Activated CD4-positive, CD25-positive, alpha-beta regulatory T cell treated with anti-CD3 and anti-CD28 coated beads, Interleukin-2, amount 50 U/mL, for 72 hours (primary cell): Measurements from ENCODE around the gene DDIAS.
"Not testable (repeated sequence)": the region's sequence is repeated elsewhere in the genome, so short reads cannot be mapped to it uniquely, and the experiment has no call there.

ENCODE experiments used
- DNase-seq: peaks from one replicate; pipeline ENCODE4 v3.0.0; 2021

DDIAS gene

DNA sequence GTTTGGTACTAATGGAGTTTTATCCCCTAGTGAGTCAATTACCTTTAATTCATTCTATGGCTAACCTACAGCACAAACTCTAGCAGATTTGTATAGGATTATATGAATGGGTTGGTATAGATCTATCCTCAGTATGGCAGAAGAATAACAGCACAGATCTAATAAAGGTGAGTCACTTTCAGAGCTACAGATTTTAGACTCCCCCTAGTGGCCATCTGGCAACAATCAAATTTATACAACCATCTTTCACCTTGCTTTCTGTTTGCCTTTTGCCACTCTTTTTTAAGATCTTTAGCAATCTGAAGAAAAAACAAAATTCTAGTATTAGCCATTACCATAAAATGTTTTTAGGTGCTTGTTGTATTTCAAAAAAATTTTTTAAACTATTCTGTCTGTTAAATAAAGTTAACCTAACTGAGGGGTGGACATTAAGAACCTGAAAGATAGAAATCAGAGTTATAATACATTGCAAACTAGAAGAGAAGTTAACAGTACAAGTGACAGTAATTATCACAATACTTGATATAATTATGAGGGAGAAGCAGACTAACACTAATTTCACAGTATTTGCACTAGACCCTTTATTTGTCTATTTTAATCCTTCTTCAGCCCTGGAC, 25.8 kb downstream of the DDIAS start:
- DNase-seq = no peak

DNA sequence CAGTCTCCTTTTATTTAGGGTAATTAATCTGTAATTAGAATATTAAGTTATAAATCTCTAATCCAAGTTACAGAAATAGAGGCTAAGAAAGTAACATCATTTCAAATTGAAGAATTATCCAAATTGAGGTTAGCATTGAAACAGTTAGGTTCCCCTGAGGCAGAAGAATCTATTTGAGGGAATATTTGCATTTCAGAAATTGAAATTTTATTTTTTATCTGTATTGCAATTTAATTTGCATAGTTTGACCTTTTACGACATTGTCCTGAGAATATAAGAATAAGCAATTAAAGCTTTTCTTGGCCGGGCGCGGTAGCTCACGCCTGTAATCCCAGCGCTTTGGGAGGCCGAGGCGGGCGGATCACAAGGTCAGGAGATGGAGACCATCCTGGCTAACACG, 27.6 kb downstream of the DDIAS start:
- no peak for DNase-seq

DNA sequence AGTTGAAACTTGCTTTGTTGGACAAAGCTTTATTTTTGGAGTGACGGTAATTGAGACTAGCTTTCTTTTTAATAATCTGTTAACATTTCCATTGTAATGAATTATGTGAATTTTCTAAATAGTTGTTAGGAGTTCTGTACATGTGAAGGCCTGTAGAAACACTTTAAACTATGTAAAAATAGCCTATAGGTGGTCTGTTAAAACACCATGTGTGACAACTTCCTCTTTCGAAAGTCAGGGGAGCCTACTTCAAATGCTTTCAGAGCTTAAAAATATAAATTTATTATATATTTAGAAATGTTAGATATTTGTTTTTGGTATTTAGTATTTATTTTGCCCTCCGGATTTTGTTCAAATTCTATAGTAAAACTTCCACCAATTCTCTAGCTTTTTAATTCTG, 28.7 kb downstream of the DDIAS start:
- no peak for DNase-seq

DNA sequence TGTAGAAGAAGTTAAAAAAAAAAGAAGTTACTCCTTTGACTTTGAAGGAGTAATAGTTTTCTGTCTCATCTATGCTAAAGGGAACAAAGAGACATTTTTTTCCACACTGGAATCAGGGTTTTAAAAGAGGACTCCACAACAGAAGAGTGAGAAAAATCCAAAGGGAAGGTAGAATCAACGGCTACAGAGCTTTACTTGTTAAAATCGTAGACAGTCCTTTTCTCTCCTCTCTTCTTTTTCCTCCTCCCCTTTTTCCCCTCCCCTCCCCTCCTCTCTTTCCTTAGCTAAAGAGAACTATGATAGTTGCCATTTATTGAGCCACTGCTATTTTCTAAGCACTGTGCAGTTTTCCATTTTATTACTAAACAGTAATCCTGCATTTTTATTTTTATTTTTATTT, 29.2 kb downstream of the DDIAS start:
- DNase-seq = no peak

DNA sequence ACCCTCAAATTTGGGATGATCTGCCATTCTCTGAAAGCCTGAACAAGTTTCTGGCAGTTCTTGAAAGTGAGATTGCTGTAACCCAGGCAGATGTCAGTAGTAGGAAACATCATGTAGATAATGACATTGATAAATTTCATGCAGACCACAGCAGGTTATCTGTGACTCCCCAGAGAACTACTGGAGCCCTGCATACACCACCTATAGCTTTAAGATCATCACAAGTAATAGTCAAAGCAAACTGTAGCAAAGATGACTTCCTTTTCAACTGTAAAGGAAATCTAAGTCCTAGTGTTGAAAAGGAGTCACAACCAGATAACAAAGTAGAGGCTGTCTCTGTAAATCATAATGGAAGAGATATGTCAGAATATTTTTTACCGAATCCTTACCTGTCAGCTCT, 31.0 kb downstream of the DDIAS start:
- DNase-seq = no peak

DNA sequence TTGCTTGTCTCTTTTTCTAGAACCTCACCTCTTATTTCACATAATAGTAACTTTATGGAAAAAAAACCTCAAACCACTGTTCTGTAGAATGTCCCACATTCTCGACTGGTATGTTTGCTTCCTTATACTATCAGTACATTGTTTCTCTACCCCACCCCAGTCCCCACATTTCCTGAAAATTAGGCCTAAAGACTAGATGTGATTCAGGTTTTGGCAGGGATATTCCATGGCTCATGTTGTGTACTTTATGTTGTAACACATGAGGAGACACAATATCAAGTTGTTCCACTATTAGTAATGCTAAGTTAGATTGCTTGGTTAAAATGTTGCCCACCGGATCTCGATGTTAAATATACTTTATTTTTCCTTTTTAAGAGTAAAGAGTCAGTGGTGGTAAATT, 34.7 kb downstream of the DDIAS start:
- no peak for DNase-seq

DNA sequence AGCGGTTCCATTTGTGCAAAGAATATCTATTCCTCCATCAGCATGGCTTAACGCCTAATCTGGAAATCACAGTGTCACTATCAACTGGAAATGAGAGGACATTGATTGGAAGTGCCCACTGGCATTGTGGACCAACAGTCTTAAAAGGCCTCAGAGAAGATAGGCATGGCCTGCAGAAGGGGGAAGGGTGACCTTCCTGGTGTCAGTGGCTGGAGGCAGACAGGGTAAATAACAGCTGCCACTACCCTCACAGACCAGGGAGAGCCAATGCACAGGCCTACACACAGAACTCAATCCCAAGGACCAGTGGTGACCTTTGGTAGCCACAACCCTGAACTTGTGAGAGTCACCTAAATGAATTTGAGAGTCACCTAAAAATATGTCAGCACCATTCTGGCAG, 36.0 kb downstream of the DDIAS start:
- no peak for DNase-seq

DNA sequence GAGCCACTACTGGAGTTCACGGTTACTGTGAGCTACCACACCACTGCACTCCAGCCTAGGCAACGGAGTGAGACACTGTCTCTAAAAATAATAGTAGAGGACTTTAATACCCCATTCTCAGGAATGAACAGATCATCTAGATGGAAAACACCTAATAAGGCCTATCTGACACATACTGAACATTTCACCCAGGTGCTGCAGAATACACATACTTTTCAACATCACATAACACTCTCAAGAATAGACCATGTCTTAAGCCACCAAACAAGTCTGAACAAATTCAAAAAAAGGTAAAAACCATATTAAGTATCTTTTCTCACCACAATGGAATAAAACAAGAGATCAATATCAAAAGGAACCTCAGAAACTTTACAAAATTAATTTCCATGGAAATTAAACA, 37.9 kb downstream of the DDIAS start:
- DNase-seq = no peak

DNA sequence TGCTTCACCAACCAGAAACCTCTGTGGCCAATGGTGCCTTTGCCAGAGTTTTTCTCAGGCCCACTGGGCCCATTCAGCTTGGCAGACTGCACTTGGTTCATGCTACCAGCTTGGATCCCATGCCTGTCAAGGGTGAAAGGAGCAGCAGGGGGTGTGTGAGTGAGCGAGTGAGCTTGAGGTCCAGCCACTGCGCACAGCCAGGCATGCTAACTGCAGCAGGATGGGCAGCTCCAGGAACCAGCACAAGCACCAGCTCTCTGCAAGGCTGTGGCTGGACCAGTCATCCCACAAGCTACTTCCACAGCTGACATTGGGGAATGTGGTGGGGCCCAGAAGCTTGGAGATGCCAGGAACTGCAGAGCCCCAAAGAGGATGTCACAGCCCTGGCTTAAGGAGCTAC, 40.8 kb downstream of the DDIAS start:
- DNase-seq = no peak

DNA sequence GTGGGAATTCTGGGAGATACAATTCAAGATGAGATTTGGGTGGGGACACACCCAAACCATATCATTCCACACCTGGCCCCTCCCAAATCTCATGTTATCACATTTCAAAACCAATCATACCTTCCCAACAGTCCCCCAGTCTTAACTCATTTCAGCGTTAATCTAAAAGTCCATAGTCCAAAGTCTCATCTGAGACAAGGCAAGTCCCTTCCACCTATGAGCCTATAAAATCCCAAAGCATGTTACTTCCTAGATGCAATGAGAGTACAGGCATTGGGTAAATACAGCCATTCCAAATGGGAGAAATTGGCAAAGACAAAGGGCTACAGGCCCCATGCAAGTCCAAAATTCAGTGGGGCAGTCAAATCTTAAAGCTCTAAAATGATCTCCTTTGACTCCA, 41.9 kb downstream of the DDIAS start:
- not testable (repeated sequence) for DNase-seq

DNA sequence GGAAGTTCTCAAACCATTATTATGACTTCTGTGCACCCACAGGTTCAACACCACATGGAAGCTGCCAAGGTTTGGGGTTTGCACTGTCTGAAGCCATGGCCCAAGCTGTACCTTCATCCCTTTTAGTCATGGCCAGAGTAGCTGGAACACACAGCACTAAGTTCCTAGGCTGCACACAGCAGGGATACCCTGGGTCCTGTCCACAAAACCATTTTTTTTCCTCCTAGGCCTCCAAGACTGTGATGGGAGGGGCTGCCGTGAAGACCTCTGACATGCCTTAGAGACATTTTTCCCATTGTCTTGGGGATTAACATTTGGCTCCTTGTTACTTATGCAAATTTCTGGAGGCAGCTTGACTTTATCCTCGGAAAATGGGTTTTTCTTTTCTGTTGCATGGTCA, 42.7 kb downstream of the DDIAS start:
- DNase-seq = no peak

DNA sequence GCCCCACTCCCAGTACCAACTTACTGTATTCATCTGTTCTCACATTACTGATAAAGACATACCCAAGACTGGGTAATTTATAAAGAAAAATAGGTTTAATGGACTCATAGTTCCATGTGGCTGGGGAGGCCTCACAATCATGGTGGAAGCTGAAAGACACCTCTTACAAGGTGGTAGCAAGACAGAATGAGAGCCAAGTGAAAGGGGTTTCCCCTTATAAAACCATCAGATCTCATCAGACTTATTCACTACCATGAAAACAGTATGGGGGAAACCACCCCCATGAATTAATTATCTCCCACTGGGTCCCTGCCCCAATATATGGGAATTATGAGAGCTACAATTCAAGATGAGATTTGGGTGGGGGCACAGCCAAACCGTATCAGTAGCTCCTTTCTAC, 43.5 kb downstream of the DDIAS start:
- DNase-seq = not testable (repeated sequence)

DNA sequence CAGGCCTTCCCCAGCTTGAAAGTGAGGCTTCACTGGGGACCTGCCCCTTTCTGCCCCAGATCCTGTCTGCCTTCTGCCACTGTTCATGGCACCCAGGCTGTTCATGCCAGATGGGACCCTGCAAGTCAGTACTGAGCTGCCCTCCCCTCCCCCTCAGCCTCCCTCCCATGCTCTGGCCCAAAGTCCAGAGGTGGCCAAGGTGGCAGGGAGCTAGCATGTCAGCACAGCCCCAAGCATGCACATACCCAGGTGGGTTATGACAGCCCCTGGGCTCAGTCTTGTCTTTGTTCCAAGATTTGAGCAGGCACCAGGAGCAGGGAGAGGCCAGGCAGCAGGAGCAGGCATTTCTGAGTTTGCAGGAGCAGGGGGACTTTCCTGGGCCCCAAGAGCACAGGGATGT, 44.1 kb downstream of the DDIAS start:
- no peak for DNase-seq

DNA sequence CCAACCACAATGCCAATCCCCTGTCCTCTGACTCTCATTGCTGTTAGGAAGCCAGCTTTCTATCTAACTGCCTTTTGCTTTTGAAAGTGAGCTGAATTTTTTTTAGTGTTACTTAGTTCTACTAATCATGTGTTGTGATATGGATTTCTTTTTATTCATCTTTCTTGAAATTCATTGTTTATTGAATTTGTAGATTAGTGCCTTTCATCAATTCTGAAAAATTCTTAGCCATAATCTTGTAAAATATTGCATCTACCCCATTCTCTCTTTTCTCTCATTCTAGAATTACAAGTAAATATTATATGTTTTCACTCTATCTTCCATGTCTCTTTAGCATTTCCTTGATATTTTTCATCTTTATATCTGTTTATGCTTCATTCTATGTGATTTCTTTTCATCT, 47.8 kb downstream of the DDIAS start:
- DNase-seq = no peak

DNA sequence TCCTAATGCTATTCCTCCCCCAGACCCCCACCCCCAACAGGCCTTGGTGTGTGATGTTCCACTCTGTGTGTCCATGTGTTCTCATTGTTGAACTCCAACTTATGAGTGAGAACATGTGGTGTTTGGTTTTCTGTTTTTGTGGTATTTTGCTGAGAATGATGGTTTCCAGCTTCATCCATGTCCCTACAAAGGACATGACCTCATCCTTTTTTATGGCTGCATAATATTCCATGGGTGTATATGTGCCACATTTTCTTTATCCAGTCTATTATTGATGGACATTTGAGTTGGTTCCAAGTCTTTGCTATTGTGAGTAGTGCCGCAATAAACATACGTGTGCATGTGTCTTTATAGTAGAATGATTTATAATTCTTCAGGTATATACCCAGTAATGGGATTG, 49.0 kb downstream of the DDIAS start:
- DNase-seq = not testable (repeated sequence)

DNA sequence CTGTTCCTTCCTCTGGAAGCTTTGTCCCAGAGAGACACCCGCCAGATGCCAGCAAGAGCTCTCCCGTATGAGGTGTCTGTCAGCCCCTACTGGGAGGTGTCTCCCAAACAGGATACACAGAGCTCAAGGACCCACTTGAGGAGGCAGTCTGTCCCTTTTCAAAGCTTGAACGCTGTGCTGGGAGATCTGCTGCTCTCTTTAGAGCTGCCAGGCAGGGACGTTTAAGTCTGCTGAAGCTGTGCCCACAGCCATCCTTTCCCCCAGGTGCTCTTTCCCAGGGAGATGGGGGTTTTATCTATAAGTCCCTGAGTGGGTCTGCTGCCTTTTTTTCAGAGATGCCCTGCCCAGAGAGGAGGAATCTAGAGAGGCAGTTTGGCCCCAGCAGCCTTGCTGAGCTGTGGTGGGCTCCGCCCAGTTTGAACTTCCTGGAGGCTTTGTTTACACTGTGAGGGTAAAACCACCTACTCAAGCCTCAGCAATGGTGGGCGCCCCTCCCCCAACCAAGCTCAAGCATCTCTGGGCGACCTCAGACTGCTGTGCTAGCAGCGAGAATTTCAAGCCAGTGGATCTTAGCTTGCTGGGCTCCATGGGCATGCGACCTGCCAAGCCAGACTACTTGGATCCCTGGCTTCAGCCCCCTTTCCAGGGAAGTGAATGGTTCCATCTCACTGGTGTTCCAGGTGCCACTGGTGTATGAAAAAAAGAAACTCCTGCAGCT, 54.4 kb downstream of the DDIAS start:
- DNase-seq = peak; percentile 33

DNA sequence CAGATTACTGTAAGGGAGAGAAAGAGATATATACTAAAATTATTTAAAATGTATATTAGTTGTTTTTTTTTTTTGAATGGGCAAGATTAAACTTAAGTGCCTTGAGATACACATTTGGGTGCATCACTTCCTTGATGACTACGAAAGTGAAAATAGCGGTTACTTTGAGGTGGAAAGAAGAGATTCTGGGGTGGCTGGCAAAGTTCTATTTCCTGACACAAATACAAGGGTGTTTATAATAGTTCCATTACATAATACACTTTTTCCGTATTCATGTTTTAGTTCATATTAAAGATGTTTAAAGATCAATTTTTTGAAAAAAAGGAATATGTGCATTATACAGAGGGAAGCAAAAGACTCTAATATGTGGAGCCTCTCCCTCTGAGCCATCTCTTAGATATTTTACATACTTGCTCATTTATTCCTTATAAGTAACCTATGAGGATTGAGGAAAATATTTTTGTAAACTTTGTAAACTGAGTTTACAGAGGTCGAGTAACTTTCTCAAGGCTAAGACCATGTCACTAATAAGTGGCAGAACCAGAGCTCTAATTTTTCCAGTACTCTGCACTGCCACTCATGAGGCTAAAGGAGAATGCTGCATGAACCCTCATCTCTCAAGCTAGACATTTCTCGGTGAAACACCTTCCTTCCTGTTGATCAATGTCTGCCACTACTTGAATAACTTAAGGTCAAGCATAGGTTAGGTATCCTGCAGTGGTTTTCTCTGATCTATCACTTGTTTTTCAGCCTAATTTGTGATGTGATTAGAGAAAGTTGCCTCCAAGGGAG, 58.6 kb downstream of the DDIAS start:
- no peak for DNase-seq

DNA sequence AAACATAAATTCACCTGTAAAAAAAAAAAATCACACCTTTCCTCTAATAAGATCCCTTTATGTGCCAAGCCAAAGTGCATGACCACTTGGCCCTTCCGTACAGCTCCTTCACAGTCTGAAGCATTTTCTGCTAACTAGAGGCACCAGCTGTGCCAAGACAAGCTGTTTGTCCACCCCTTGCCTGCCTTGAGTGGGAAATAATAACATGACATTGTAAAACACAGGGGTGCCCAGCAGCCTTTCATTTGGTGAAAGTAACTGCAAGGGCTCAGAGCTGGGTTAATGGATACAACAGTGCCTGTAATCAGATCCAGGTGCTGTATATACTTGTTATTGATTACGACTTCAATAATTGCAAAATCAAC, 59.2 kb downstream of the DDIAS start:
- DNase-seq = no peak

DNA sequence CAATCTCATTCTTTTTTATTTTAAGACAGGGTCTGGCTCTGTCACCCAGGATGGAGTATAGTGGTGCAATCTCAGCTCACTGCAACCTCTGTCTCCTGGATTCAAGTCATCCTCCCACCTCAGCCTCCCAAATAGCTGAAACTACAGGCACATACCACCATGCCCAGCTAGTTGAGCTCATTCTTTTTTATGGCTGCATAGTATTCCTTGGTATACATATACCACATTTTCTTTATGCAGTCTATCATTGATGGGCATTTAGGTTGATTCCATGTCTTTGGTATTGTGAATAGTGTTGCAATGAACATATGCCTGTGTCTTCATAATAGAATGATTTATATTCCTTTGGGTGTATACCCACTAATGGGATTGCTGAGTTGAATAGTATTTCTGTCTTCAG, 60.5 kb downstream of the DDIAS start:
- DNase-seq = not testable (repeated sequence)

DNA sequence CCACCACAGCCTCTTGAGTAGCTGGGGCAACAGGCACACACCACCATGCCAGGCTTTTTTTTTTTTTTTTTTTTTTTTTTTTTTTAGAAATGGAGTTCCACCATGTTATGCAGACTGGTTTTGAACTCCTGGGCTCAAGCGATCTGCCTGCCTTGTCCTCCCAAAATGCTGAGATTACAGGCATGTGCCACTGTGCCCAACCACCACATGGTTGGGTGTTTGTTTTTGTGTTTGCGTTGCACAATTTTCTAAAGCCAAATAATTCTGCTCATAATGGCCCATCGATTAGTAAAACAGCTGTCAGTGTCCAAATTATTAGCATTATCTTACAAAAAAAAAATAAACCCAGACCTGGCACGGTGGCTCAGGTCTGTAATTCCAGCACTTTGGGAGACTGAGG, 65.8 kb downstream of the DDIAS start:
- DNase-seq = no peak

DNA sequence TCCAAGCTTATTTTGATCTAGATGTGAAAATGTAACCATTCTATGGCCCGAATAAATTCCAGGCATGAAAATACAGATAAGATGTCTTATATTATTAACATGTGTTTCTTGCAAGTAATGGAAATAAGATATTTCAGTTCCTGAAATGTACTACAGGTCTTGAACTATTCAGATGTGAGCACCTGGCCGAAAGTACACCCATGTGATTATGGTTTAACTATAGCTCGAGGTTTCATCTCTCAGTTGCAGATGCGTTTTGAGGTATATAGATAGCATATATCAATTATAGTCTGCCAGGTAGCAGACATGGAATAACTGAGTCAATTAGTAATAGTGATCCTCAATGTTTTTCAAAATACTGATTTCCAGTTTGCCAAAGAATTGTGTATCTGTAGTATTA, 68.3 kb downstream of the DDIAS start:
- DNase-seq = no peak

DNA sequence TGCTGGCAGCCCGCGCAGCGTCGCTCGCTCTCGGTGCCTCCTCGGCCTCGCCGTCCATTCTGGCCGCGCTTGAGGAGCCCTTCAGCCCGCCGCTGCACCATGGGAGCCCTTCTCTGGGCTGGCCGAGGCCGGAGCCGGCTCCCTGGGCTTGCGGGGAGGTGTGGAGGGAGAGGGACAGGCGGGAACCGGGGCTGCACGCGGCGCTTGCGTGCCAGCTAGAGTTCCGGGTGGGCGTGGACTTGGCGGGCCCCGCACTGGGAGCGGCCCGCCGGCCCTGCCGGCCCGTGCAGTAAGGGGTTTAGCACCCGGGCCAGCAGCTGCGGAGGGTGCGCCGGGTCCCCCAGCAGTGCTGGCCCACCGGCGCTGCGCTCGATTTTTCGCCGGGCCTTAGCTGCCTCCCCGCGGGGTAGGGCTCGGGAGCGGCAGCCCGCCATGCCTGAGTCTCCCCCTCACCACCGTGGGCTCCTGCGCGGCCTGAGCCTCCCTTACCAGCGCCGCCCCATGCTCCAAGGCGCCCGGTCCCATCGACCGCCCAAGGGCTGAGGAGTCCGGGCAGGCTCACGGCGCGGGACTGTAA, 69.1 kb downstream of the DDIAS start:
- DNase-seq = not testable (repeated sequence)

DNA sequence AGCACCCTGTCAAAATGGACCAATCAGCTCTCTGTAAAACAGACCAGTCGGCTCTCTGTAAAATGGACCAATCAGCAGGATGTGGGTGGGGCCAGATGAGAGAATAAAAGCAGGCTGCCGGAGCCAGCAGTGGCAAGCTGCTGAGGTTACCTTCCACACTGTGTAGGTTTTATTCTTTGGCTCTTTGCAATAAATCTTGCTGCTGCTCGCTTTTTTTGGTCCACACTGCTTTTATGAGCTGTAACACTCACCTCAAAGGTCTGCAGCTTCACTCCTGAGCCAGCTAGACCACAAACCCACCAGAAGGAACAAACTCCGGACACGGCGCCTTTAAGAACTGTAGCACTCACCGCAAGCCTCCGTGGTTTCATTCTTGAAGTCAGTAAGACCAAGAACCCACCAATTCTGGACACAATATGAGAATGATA, 70.0 kb downstream of the DDIAS start:
- DNase-seq = peak; percentile 46

DNA sequence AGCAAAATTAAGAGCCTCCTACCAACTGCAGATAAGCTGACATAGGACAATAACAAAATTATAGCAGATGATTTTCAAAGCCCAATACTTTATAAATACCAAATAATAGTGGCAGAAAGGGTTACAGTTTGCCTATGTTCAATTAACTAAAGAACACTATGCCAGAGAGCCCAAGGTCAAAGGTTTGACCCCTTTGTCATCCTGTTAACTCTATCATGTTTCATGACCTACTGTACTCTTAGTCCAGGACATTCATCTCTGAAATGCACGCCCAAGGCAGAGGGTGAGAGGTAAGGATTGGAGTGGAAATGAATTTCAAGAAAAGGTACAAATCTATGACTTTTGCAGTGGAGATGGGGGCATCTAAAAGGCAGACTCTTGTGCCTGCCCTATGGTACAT, 70.6 kb downstream of the DDIAS start:
- no peak for DNase-seq
